Activated CD4-positive, alpha-beta T cell treated with anti-CD3 and anti-CD28 coated beads, Interleukin-10, Interleukin-2, amounts not matched to agents 100 ng/mL and 50 ng/mL, durations not matched to agents 16 hours and 8 hours (primary cell): Measurements from ENCODE around the gene EIF4G3.
"Not testable (repeated sequence)": the region's sequence is repeated elsewhere in the genome, so short reads cannot be mapped to it uniquely, and the experiment has no call there.

ENCODE experiments used
- DNase-seq: peaks from one replicate; pipeline ENCODE4 v3.0.0-alpha.2; 2020

EIF4G3 gene

GRCh38 chr1:21104683-21105082 lies 72.0 kb downstream of the EIF4G3 start:
- DNase-seq, result no peak

DNA sequence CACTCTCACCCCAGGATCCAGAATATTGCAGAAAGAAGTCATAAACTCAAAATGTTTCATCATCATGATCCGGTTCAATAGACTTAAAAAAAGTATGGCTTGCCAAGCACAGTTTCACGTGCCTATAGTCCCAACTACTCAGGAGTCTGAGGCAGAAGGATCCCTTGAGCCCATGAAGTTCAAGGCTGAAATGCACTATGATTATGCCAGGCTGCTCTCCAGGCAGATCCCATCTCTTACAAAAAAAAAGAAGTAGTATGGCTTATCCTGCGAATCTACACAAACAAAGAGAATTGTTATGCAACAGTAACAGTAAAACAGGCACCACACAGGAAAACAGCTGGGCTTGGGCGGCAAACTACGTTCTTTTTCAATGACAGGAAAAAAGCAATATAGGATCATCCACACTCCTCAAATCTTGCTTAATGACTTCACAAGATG lies 76.2 kb downstream of the EIF4G3 start:
- no peak for DNase-seq

DNA sequence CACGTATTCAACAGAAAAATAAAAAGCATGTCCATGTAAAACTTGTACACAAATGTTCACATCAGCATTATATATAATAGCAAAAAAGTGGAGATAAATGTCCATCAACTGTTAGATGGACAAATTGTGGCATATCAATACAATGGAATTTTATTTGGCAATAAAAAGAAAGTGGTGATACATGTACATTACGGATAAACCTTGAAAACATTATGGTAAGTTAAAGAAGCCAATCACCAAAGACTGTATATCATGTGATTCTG lies 76.9 kb downstream of the EIF4G3 start:
- DNase-seq, result no peak

DNA sequence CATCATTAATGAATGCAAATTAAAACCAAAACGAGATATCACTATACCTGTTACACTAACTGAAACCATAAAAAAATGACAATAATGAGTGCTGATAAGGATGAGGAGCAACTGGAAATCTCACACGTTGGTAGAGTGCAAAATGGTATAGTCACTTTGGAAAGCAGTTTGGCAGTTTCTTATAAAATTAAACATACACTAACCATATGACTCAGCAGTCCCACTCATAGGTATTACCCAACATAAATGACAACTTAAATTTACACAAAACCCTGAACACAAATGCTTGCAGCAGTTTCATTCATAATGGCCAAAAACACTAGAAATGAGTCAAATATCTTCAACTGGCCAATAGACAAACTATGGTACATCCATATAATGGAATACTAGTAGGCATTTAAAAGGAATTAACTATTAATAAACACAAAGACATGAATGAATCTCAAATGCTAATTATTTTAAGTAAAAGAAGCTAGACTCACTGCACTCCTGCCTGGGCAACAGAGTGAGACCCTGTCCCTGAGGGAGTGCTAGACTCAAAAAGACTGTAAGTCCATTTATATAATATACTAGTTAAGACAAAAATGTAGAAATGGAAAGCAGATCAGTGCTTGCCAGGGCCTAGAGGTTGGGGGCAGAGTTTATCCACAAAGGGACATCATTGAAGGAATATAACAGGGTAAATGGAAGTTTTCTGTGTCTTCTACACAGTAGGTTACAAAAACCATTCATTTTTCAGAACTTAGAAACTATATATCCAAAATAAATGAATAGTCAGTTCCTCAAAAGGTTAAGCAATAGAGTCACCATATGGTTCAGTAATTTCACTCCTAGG lies 77.4 kb downstream of the EIF4G3 start:
- DNase-seq, result peak; percentile 63

DNA sequence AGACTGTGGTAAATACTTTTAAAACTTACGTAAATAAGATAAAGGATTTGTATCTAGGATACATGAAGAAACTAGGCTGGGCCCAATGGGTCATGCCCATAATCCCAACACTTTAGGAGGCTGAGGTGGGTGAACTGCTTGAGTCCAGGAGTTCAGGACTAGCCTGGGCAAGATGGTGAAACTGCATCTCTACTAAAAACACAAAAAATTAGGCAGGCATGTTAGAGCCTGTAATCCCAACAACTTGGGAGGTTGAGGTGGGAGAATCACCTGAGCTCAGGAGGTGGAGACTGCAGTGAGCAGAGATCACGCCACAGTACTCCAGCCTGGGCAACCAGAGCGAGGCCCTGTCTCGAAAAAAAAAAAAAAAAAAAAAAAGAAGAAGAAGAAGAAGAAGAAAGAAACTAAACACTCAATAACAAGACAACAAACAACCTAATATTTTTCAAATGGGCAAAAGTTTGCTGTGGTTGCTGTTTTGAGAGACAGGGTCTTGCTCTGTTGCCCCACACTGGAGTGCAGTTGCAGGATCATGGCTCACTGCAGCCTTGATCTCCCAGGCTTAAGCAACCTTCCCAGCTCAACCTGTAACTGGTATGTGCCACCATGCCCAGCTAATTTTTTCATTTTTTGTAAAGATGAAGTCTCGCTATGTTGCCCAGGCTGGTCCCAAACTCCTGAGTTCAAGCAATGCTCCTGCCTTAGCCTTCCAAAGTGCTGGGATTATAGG lies 78.3 kb downstream of the EIF4G3 start:
- no peak for DNase-seq

DNA sequence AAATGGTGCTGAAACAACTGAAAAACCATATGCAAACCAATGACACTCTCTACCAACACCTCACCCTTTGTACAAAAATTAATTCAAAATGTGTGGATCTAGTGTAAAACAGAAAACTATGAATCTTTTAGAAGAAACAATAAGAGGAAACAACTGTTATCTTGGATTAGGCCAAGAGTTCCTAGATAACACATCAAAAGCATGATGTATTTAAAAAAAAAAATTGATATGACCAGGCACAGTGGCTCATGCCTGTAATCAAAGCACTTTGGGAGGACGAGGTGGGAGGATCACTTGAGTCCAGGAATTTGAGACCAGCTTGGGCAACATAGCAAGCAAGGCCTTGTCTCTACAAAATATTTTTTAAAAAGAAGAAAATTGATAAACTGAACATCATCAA lies 79.0 kb downstream of the EIF4G3 start:
- no peak for DNase-seq

GRCh38 chr1:21095976-21096375 lies 80.7 kb downstream of the EIF4G3 start:
- DNase-seq, result no peak

DNA sequence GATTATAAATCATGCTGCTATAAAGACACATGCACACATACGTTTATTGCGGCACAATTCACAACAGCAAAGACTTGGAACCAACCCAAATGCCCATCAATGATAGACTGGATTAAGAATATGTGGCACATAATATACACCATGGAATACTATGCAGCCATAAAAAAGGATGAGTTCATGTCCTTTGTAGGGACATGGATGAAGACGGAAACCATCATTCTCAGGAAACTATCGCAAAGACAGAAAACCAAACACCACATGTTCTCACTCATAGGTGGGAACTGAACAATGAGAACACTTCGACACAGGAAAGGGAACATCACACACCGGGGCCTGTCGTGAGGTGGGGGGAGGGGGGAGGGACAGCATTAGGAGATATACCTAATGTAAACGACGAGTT lies 82.4 kb downstream of the EIF4G3 start:
- not testable (repeated sequence) for DNase-seq

DNA sequence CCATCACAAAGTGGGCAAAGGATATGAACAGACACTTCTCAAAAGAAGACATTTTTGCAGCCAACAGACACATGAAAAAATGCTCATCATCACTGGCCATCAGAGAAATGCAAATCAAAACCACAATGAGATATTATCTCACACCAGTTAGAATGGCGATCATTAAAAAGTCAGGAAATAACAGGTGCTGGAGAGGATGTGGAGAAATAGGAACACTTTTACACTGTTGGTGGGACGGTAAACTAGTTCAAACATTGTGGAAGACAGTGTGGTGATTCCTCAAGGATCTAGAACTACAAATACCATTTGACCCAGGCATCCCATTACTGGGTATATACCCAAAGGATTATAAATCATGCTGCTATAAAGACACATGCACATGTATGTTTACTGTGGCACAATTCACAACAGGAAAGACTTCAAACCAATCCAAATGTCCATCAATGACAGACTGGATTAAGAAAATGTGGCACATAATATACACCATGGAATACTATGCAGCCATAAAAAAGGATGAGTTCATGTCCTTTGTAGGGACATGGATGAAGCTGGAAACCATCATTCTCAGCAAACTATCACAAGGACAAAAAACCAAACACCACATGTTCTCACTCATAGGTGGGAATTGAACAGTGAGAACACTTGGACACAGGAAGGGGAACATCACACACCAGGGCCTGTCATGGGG lies 83.3 kb downstream of the EIF4G3 start:
- DNase-seq, result not testable (repeated sequence)

DNA sequence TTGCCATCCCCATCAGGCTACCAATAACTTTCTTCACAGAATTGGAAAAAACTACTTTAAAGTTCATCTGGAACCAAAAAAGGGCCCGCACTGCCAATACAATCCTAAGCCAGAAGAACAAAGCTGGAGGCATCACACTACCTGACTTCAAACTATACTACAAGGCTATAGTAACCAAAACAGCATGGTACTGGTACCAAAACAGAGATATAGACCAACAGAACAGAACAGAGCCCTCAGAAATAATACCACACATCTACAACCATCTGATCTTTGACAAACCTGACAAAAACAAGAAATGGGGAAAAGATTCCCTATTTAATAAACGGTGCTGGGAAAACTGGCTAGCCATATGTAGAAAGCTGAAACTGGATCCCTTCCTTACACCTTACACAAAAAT lies 84.2 kb downstream of the EIF4G3 start:
- not testable (repeated sequence) for DNase-seq

GRCh38 chr1:21091053-21091690 lies 85.5 kb downstream of the EIF4G3 start:
- peak; percentile 19 for DNase-seq

DNA sequence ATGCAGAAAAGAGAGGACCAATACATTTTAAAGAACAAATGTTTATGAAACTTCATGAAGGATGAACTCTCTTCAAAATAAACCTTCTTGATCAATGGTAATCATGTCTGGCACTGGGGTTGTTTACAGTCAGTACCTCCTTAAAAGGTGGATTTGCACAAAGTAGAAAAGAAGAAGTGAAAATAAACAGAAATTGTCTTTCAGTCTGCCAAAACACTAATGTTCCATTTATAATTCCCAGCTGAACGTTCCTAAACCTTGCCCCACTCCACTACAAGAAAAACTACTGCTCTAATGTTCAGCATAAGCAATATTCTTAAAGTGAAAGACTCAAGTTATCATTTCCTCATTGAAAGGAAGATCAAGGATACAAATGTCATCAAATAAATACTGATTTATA lies 86.2 kb downstream of the EIF4G3 start:
- no peak for DNase-seq

- no peak for DNase-seq
These were observed 87.0 kb downstream of the EIF4G3 start for GRCh38 chr1:21089731-21090130.

DNA sequence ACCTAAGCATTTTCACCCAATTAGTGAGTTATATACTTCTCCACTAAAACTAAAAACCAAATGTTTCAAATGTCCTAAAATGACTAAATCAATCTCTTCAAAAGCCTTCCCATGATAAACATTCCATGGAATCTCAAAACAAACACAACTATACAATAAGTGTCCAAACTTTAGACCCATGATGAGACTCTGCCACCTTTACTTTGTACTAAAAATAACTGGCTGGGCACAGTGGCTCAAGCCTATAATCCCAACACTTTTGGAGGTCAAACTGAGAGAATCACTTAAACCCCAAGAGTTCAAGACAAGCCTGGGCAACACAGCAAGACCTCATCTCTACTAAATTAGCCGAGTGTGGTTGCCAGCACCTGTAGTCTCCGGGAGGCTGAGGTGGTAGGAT lies 87.4 kb downstream of the EIF4G3 start:
- DNase-seq, result no peak

- no peak for DNase-seq
These were observed 92.4 kb downstream of the EIF4G3 start for GRCh38 chr1:21084111-21084810.

DNA sequence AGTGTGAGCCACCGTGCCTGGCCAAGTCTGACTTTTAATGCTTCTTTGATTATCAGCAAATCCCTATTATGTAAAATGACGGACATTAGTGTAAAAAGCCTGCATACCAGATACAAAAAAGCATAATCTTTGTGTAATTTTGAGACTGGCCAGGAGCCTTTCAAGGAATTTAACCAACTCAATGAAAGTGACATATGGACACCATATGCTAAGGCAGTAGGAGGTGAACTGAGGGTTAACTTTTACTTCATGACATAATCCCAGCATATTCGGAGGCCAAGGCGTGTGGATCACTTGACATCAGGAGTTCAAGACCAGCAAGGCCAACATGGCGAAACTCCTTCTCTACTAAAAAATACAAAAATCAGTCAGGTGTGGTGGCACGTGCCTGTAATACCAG lies 94.6 kb downstream of the EIF4G3 start:
- DNase-seq, result no peak

- DNase-seq, result peak; percentile 33
These were observed 99.6 kb downstream of the EIF4G3 start for GRCh38 chr1:21077085-21077484.

DNA sequence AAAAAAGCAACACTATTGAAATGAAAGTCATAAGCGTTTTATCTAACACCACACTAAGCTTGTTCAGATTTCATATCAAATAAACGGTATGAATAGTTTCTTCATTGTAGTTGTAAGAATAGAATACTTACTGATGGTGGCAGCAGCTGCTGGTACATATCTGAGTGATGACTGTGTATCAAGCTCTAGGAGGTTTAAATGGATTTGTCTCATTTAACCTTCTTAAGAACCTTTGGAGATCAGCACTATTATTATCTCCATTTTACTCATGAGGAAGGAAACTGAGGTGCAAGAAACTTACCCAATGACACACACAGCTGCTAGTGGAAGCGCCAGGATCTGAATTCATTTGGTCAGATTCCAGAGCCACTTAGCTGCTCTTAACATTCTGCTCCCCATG lies 104.0 kb downstream of the EIF4G3 start:
- DNase-seq, result no peak

DNA sequence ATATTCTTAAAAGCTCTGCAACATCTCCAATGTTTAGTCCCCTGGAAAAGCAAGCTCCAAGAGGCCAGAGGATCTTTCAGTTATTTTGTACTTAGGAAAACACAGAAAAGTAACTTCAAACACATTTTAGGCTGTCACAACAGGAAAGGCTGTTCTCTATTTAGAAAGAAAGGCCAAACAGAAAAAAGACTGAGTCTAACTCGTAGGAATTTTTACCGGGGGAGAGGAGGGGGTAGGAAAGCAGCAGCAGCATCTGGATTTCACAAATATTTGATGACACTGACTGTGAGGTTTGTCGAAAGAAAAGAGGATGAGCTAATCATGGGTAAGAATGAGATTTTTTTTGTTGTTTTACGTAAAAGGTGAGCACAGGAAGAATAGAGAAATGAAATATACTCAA lies 107.1 kb downstream of the EIF4G3 start:
- DNase-seq, result no peak

DNA sequence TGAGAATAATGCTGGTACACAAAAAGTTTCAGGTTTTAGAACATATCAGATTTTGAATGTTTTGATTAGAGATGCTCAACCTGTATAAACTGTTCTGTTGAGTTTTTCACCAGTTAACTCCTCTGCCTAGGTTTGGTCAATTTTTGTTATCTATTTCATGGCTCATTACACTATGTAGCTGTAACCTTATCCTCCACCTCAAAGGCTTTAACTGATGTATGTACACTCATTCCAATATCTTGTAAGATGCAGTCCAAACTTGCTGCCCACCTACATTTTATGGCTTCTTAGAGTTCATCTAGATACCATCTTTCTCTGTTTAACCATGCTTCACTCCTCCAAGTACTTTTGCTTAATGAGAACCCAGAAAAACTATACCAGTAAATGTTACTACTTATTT lies 107.8 kb downstream of the EIF4G3 start:
- no peak for DNase-seq

GRCh38 chr1:21067551-21068227 lies 109.0 kb downstream of the EIF4G3 start:
- no peak for DNase-seq

- no peak for DNase-seq
These were observed 110.2 kb downstream of the EIF4G3 start for GRCh38 chr1:21066356-21067012.
